ENCODE measurements around the gene CAMK1D. TPM values are rescaled to one million over a fixed set of nuclear protein-coding genes. Genes with fewer than 3 reads are reported as not detected.
"Not testable (repeated sequence)": the region's sequence is repeated elsewhere in the genome, so short reads cannot be mapped to it uniquely, and the experiment has no call there.

CAMK1D gene
- total RNA-seq, 2 experiments from 2014 or later, result 19.0 to 25.6 TPM

DNA sequence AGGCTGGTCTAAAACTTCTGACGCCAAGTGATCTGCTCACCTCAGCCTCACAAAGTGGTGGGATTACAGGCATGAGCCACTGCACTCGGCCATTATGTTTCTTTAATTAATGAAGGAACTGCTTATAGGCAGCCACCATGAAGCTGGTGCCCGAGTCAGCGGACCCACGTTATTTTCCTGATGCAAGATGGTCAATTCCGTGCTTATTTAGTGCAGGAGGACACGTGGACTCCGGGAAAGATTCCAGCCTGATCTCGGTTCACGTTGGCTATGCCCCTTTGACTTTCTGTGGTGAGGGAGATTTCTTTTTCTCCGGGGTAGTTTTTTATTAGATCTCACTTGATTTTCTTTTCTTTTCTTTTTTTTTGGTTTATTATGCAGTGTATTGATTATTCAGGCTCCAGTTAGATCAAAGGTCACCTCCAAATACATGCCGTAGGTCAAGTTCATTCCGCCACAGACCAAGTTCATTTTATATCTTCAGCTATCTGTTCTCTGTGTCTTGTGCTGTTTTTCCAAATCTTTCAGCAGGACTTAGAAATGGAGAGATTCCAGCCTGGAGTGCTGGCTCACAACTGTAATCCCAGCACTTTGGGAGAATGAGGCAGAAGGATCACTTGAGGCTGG lies 8.3 kb downstream of the CAMK1D start:
- no peak for DNase-seq (ENCODE audit: low spot score)
- Histone ChIP-seq H3K27ac (ENCODE audit: low read depth, low read length, poor library complexity, severe bottlenecking) (no peak overlapping the region), H2AFZ (ENCODE audit: low read length) (no peak overlapping the region), H3K4me1 (ENCODE audit: insufficient read depth, low read length, poor library complexity, severe bottlenecking) (peaks cover 5% of the 10 kb centered on the region), H3K4me2 (ENCODE audit: low read length) (no peak overlapping the region), H3K4me3 (ENCODE audit: low read depth, low read length, poor library complexity, severe bottlenecking) (no peak overlapping the region), H3K36me3 (ENCODE audit: insufficient read depth, low read length) (0 out of 2 replicates have a peak, but pooled peaks cover 4% of the 10 kb centered on the region), H3K79me2 (ENCODE audit: insufficient read depth, low read depth, low read length) (peaks cover 60% of the 10 kb centered on the region), H4K20me1 (ENCODE audit: insufficient read depth, low read length) (peaks cover 8% of the 10 kb centered on the region), H3K9me3 (ENCODE audit: low read length) (no peaks in the 10 kb centered on the region), H3K9me2 (ENCODE audit: insufficient read depth, low read length) (no peaks in the 10 kb centered on the region)
- CTCF ChIA-PET (ENCODE audit: unreplicated experiment), result no interaction called here
- POLR2A ChIA-PET, result interaction anchor here (1.2 kb wide), 1 partner anchor 20 kb away, joined by 3 read pairs; no protein-coding TSS in a partner anchor
- no TSS peak for BruUV-seq (replicated peaks)
- TF ChIP-seq EZH2phosphoT487 (IDR thresholded peaks at IDR 0.05; ENCODE audit: borderline replicate concordance, low read depth, low read length), result no peak
- TF ChIP-seq CTCF (conservative IDR thresholded peaks at IDR 0.05; ENCODE audit: low read length), result no peak
- intact Hi-C loops (cut with micrococcal nuclease; ENCODE audit: unreplicated experiment), result no loop called here

GRCh38 chr10:12358863-12359564 lies 9.7 kb downstream of the CAMK1D start:
- no peak overlapping the region for H3K27ac ChIP-seq (ENCODE audit: low read depth, low read length, poor library complexity, severe bottlenecking)
- ChIA-PET CTCF (ENCODE audit: unreplicated experiment) (no interaction called here), POLR2A (interaction anchor here (1.2 kb wide), 1 partner anchor 18 kb away, joined by 3 read pairs; no protein-coding TSS in a partner anchor)
- H3K4me1 ChIP-seq (ENCODE audit: insufficient read depth, low read length, poor library complexity, severe bottlenecking), result peaks cover 5% of the 10 kb centered on the region
- BruUV-seq (replicated peaks), result no TSS peak
- no peak overlapping the region for H3K4me3 ChIP-seq (ENCODE audit: low read depth, low read length, poor library complexity, severe bottlenecking)
- no peaks in the 10 kb centered on the region for H4K20me1 ChIP-seq (ENCODE audit: insufficient read depth, low read length)
- no peak for TF ChIP-seq EZH2phosphoT487 (IDR thresholded peaks at IDR 0.05; ENCODE audit: borderline replicate concordance, low read depth, low read length)
- no peak for TF ChIP-seq CTCF (conservative IDR thresholded peaks at IDR 0.05; ENCODE audit: low read length)
- DNase-seq (ENCODE audit: low spot score), result no peak
- 0 out of 2 replicates have a peak, but pooled peaks cover 8% of the 10 kb centered on the region for H3K36me3 ChIP-seq (ENCODE audit: insufficient read depth, low read length)
- H3K9me3 ChIP-seq (ENCODE audit: low read length), result no peaks in the 10 kb centered on the region
- H3K4me2 ChIP-seq (ENCODE audit: low read length), result no peak overlapping the region
- H2AFZ ChIP-seq (ENCODE audit: low read length), result no peak overlapping the region
- no peaks in the 10 kb centered on the region for H3K9me2 ChIP-seq (ENCODE audit: insufficient read depth, low read length)
- peaks cover 61% of the 10 kb centered on the region for H3K79me2 ChIP-seq (ENCODE audit: insufficient read depth, low read depth, low read length)
- intact Hi-C loops (cut with micrococcal nuclease; ENCODE audit: unreplicated experiment), result no loop called here

DNA sequence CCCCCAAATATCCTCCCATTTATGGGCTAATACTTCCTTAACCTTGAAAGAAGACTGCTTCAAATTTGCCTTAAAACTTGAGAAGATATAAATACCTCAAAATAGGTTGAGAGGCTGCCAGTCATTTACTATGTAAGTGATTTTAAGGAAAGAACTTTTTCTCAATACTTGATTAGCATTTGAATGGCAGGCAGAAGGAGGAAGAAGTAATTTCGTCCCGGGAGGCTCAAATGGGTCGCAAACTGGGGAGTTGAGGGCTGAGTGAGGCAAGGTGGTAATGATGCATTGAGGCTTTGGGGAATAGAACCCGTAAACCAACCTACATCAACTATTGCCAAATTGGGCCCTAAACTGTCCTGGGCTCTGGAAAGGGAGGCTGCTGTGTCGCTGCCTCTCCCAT lies 11.1 kb downstream of the CAMK1D start:
- POLR2A ChIA-PET, result interaction anchor here (0.7 to 1.4 kb wide), 3 partner anchors 9 to 415 kb away, joined by 3 to 5 read pairs (median 4); no protein-coding TSS in a partner anchor
- Histone ChIP-seq H3K27ac (ENCODE audit: low read depth, low read length, poor library complexity, severe bottlenecking) (no peak overlapping the region), H3K9me2 (ENCODE audit: insufficient read depth, low read length) (no peaks in the 10 kb centered on the region), H3K79me2 (ENCODE audit: insufficient read depth, low read depth, low read length) (peaks cover 60% of the 10 kb centered on the region), H3K36me3 (ENCODE audit: insufficient read depth, low read length) (peaks cover 11% of the 10 kb centered on the region; the same call in 1 of the 2 replicates), H4K20me1 (ENCODE audit: insufficient read depth, low read length) (no peaks in the 10 kb centered on the region), H3K4me3 (ENCODE audit: low read depth, low read length, poor library complexity, severe bottlenecking) (no peak overlapping the region), H3K9me3 (ENCODE audit: low read length) (no peaks in the 10 kb centered on the region), H3K4me2 (ENCODE audit: low read length) (no peak overlapping the region), H3K4me1 (ENCODE audit: insufficient read depth, low read length, poor library complexity, severe bottlenecking) (peaks cover 5% of the 10 kb centered on the region), H2AFZ (ENCODE audit: low read length) (no peak overlapping the region)
- no peak for TF ChIP-seq CTCF (conservative IDR thresholded peaks at IDR 0.05; ENCODE audit: low read length)
- TF ChIP-seq EZH2phosphoT487 (IDR thresholded peaks at IDR 0.05; ENCODE audit: borderline replicate concordance, low read depth, low read length), result no peak
- DNase-seq (ENCODE audit: low spot score), result no peak
- CTCF ChIA-PET (ENCODE audit: unreplicated experiment), result no interaction called here
- BruUV-seq (replicated peaks), result no TSS peak
- intact Hi-C loops (cut with micrococcal nuclease; ENCODE audit: unreplicated experiment), result no loop called here

- BruUV-seq (replicated peaks); H3K4me3 ChIP-seq (ENCODE audit: low read depth, low read length, poor library complexity, severe bottlenecking); H3K9me3 ChIP-seq (ENCODE audit: low read length); intact Hi-C loops (cut with micrococcal nuclease; ENCODE audit: unreplicated experiment); CTCF ChIA-PET (ENCODE audit: unreplicated experiment); DNase-seq (ENCODE audit: low spot score); H3K4me2 ChIP-seq (ENCODE audit: low read length); H2AFZ ChIP-seq (ENCODE audit: low read length); H3K27ac ChIP-seq (ENCODE audit: low read depth, low read length, poor library complexity, severe bottlenecking); H3K4me1 ChIP-seq (ENCODE audit: insufficient read depth, low read length, poor library complexity, severe bottlenecking); H3K9me2 ChIP-seq (ENCODE audit: insufficient read depth, low read length); H4K20me1 ChIP-seq (ENCODE audit: insufficient read depth, low read length): not testable (repeated sequence)
- H3K79me2 ChIP-seq (ENCODE audit: insufficient read depth, low read depth, low read length), result peaks cover 62% of the 10 kb centered on the region
- H3K36me3 ChIP-seq (ENCODE audit: insufficient read depth, low read length), result peaks cover 13% of the 10 kb centered on the region; the same call in 1 of the 2 replicates
- POLR2A ChIA-PET, result interaction anchor here (0.6 to 1.4 kb wide), 6 partner anchors 10 to 817 kb away, joined by 3 to 6 read pairs (median 4); no protein-coding TSS in a partner anchor
Measured at GRCh38 chr10:12361115-12361514, 11.8 kb downstream of the CAMK1D start.

Measured in OCI-LY7 (cell line).